H1 (cell line): ENCODE measurements around the gene DSG4. TPM values are rescaled to one million over a fixed set of nuclear protein-coding genes. Genes with fewer than 3 reads are reported as not detected.
A peak's percentile ranks its signal among the peaks of the same experiment; 100 is the strongest.

Source experiments
- CTCF ChIA-PET: fragments of 300-600 bp; sonication (Branson Sonifier 250); formaldehyde crosslinking; loops from one replicate; lab custom pipeline; 2021; ENCODE audit not compliant: partially characterized antibody; lab: Charles Lee
- POLR2A ChIA-PET: fragments of 300-600 bp; sonication (Branson Sonifier 250); formaldehyde crosslinking; loops from one replicate; lab custom pipeline; 2021; ENCODE audit warnings: inconsistent platforms; ENCODE audit not compliant: partially characterized antibody; lab: Charles Lee
- DNase-seq, 2 experiments: peaks; one replicate each; pipeline versions ENCODE4 v3.0.0 to v3.0.0-alpha.2; 2010 to 2022; ENCODE audit warnings: low spot score in 2 of 2, low read depth in 1 of 2, mixed read lengths in 1 of 2
- FAIRE-seq: peaks from 2 replicates; lab custom pipeline; 2011; peaks lifted over from hg19 to GRCh38; lab: Jason Lieb, UNC
- H2AFZ ChIP-seq: 2 replicates; pipeline ENCODE4 v1.8.1; 2012; ENCODE audit warnings: low read length, inconsistent platforms
- H2AK5ac ChIP-seq: 2 replicates; pipeline ENCODE4 v1.6.1; 2013; ENCODE audit warnings: low read depth, low read length
- H2BK120ac ChIP-seq: replicated peaks from 2 replicates; pipeline ENCODE3; 2013; ENCODE audit warnings: low read depth, low read length, inconsistent platforms
- H2BK12ac ChIP-seq: 2 replicates; pipeline ENCODE4 v1.6.1; 2013; ENCODE audit warnings: low read depth, low read length
- H2BK15ac ChIP-seq: 2 replicates; pipeline ENCODE4 v1.6.1; 2013; ENCODE audit warnings: low read length
- H2BK20ac ChIP-seq: 2 replicates; pipeline ENCODE4 v1.6.1; 2013; ENCODE audit warnings: low read length
- H2BK5ac ChIP-seq: 2 replicates; pipeline ENCODE4 v1.6.1; 2013; ENCODE audit warnings: low read depth, low read length
- H3K14ac ChIP-seq: 2 replicates; pipeline ENCODE4 v1.6.1; 2013; ENCODE audit warnings: inconsistent platforms; ENCODE audit not compliant: insufficient read length
- H3K18ac ChIP-seq: 2 replicates; pipeline ENCODE4 v1.6.1; 2013; ENCODE audit warnings: low read length; ENCODE audit errors: extremely low read depth
- H3K23ac ChIP-seq: 2 replicates; pipeline ENCODE4 v1.6.1; 2013; ENCODE audit warnings: inconsistent platforms; ENCODE audit not compliant: insufficient read length
- H3K23me2 ChIP-seq: 2 replicates; pipeline ENCODE4 v1.6.1; 2013; ENCODE audit warnings: low read depth, low read length
- H3K27ac ChIP-seq: 2 replicates; pipeline ENCODE4 v1.6.1; 2011; ENCODE audit warnings: low read depth, low read length, inconsistent platforms
- H3K27me3 ChIP-seq, 4 experiments: replicated peaks in 1 of 4; 1 replicate in 1 of 4; 2 replicates in 3 of 4; pipeline versions ENCODE4 v1.6.1 to v1.8.1; 2011 to 2013; ENCODE audit warnings: low read length in 3 of 4, mild to moderate bottlenecking in 3 of 4, inconsistent platforms in 2 of 4, mixed read lengths in 2 of 4, moderate library complexity in 1 of 4; ENCODE audit not compliant: control insufficient read depth in 3 of 4, insufficient read depth in 3 of 4; ENCODE audit errors: extremely low read depth in 1 of 4
- H3K36me3 ChIP-seq, 4 experiments: 2 replicates each; pipeline versions ENCODE4 v1.6.1 to v1.8.1; 2011 to 2013; ENCODE audit warnings: mild to moderate bottlenecking in 4 of 4, low read length in 3 of 4, moderate library complexity in 2 of 4, control low read depth in 1 of 4, inconsistent platforms in 1 of 4; ENCODE audit not compliant: insufficient read depth in 4 of 4, control insufficient read depth in 2 of 4
- H3K4ac ChIP-seq: replicated peaks from 2 replicates; pipeline ENCODE3; 2013; ENCODE audit warnings: low read length, low read depth, mixed read lengths, inconsistent platforms; ENCODE audit not compliant: insufficient read length
- H3K4me1 ChIP-seq, 4 experiments: replicated peaks in 1 of 4; 1 replicate in 1 of 4; 2 replicates in 3 of 4; pipeline versions ENCODE4 v1.6.1 to v1.8.1; 2011 to 2013; ENCODE audit warnings: low read length in 3 of 4, inconsistent platforms in 2 of 4, mixed read lengths in 1 of 4; ENCODE audit not compliant: insufficient read depth in 4 of 4, control insufficient read depth in 3 of 4
- H3K4me2 ChIP-seq, 2 experiments: 2 replicates each; pipeline versions ENCODE4 v1.6.1 to v1.8.1; 2011 to 2013; ENCODE audit warnings: low read depth in 2 of 2, low read length in 2 of 2, control low read depth in 1 of 2, inconsistent platforms in 1 of 2, mild to moderate bottlenecking in 1 of 2; ENCODE audit not compliant: insufficient read depth in 1 of 2
- H3K4me3 ChIP-seq, 4 experiments: fragments of 200-600, 300-600 bp in 1 of 4; sonication (generic), shearing (Covaris generic), sonication (Bioruptor Twin) in 1 of 4; 2 replicates each; pipeline versions ENCODE4 v1.5.1 to v1.8.1; 2011 to 2016; ENCODE audit warnings: low read length in 4 of 4, low read depth in 3 of 4, control low read depth in 2 of 4, inconsistent platforms in 2 of 4, mild to moderate bottlenecking in 2 of 4, mixed read lengths in 1 of 4, moderate library complexity in 1 of 4; ENCODE audit not compliant: insufficient read depth in 2 of 4; ENCODE audit errors: extremely low read depth in 1 of 4
- H3K56ac ChIP-seq: replicated peaks from 2 replicates; pipeline ENCODE3; 2013; ENCODE audit warnings: low read depth, mild to moderate bottlenecking, mixed read lengths, low read length, inconsistent platforms; ENCODE audit not compliant: insufficient read length
- H3K79me1 ChIP-seq: 2 replicates; pipeline ENCODE4 v1.6.1; 2013; ENCODE audit warnings: low read depth, low read length, control low read depth
- H3K79me2 ChIP-seq, 2 experiments: 2 replicates each; pipeline versions ENCODE4 v1.6.1 to v1.8.1; 2012 to 2013; ENCODE audit warnings: low read length in 2 of 2, mild to moderate bottlenecking in 2 of 2, inconsistent platforms in 1 of 2; ENCODE audit not compliant: insufficient read depth in 2 of 2, control insufficient read depth in 1 of 2
- H3K9ac ChIP-seq, 4 experiments: replicated peaks in 1 of 4; 1 replicate in 1 of 4; 2 replicates in 3 of 4; pipeline versions ENCODE4 v1.6.1 to v1.8.1; 2011 to 2013; ENCODE audit warnings: low read depth in 3 of 4, low read length in 3 of 4, control low read depth in 2 of 4, mild to moderate bottlenecking in 2 of 4, moderate library complexity in 2 of 4, inconsistent platforms in 1 of 4; ENCODE audit errors: extremely low read depth in 1 of 4
- H3K9me3 ChIP-seq, 2 experiments: 2 replicates each; pipeline versions ENCODE4 v1.6.1 to v1.8.1; 2012 to 2013; ENCODE audit warnings: mild to moderate bottlenecking in 2 of 2, moderate library complexity in 2 of 2, control low read depth in 1 of 2, inconsistent platforms in 1 of 2, low read depth in 1 of 2, low read length in 1 of 2, mixed read lengths in 1 of 2; ENCODE audit not compliant: insufficient read depth in 2 of 2
- H4K20me1 ChIP-seq, 2 experiments: replicated peaks in 1 of 2; 2 replicates each; pipeline versions ENCODE3 to v1.8.1; 2011 to 2013; ENCODE audit warnings: inconsistent platforms in 2 of 2, low read length in 2 of 2, mild to moderate bottlenecking in 1 of 2; ENCODE audit not compliant: insufficient read depth in 2 of 2, control insufficient read depth in 1 of 2
- H4K5ac ChIP-seq: 2 replicates; pipeline ENCODE4 v1.6.1; 2013; ENCODE audit warnings: low read length, low read depth, mixed read lengths, inconsistent platforms; ENCODE audit not compliant: insufficient read length
- H4K8ac ChIP-seq: 2 replicates; pipeline ENCODE4 v1.8.0; 2013; ENCODE audit warnings: mild to moderate bottlenecking, moderate library complexity, low read length, inconsistent platforms; ENCODE audit not compliant: insufficient read depth; ENCODE audit errors: extremely low read depth
- H4K91ac ChIP-seq: replicated peaks from 2 replicates; pipeline ENCODE3; 2013; ENCODE audit warnings: low read length, mixed read lengths, inconsistent platforms; ENCODE audit not compliant: insufficient read length
- RBBP5 ChIP-seq: IDR thresholded peaks from 2 replicates; pipeline ENCODE4 v1.7.1; 2012; ENCODE audit warnings: low read depth, mild to moderate bottlenecking, inconsistent platforms, low read length, moderate library complexity, borderline replicate concordance
- SUZ12 ChIP-seq: fragments of 200-600 bp; sonication (generic); IDR thresholded peaks from 2 replicates; pipeline ENCODE4 v1.6.1; 2012; ENCODE audit warnings: mild to moderate bottlenecking, inconsistent platforms, low read length, moderate library complexity, mixed read lengths
- WGBS, 2 experiments: shearing (Covaris generic) in 1 of 2; methylation state at CpG; one replicate each; pipeline versions ENCODE4 v1.1.6 to v1.1.7; 2013 to 2015; ENCODE audit warnings: low lambda C conversion rate in 2 of 2, mixed read lengths in 2 of 2, inconsistent platforms in 1 of 2, low coverage in 1 of 2, missing lambda C conversion rate in 1 of 2; ENCODE audit not compliant: insufficient replicate concordance in 2 of 2, insufficient coverage in 1 of 2, insufficient read length in 1 of 2; ENCODE audit errors: extremely low coverage in 1 of 2, missing lambda C conversion rate in 1 of 2; 5-methylcytosine and 5-hydroxymethylcytosine counted together
- polyA plus RNA-seq, 7 experiments: library from polyadenylated mRNA; depleted of rRNA in 3 of 7; stranded (reverse) in 5 of 7; unstranded in 2 of 7; fragments of >200 nt in 5 of 7; fragments of 200-250 nt in 2 of 7; gene quantifications; 1 replicate in 5 of 7; 2 replicates in 1 of 7; 4 replicates in 1 of 7; pipeline versions ENCODE4 v1.2.1 to v1.2.3, GENCODE V29; 2011 to 2013; ENCODE audit warnings: missing spikeins in 2 of 7, mixed read lengths in 2 of 7
- total RNA-seq: library from RNA; stranded (reverse); fragmentation: NEBNext Ultra II Directional; extraction: Animal tissue kit (Norgen Biotek cat#: 25700); gene quantifications from 2 replicates; pipeline ENCODE4 v1.2.1, GENCODE V29; 2021

DSG4 gene
- total and polyA plus RNA-seq, 2 of the 8 experiments (the other 6 are each of a cell fraction or from before 2014, with no cell fraction given) = not detected

DNA sequence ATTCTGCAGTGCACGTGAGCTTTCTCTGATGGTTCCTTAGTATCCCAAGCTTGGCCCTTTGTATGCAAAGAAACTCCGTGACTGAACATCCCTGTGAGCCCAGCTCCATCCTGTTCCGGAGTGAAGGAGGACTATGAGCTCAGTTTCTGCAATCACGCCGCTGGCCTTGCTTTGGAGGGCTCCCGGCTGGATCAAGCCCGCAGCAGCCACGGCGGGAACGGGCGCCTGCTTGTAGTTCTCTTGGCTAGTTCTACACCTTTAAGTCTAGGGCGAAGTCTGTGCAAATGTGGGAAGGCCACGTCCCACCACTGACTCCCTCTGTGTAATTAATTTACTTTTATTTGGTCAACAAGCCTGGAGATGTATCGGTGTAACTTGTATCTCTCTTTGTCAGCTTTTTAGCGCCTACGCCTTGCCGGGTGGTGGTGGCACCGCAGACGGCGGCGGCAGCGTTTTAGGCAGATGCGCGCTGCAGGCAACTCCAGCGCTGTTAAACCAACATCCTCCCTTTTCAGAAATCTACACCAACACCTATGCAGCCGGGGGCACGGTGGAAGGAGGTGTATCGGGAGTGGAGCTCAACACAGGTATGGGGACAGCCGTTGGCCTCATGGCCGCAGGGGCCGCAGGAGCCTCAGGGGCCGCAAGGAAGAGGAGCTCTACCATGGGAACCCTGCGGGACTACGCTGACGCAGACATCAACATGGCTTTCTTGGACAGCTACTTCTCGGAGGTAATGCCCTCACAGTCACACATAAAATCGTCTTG lies 34.3 kb downstream of the DSG4 start:
- no peaks in the 10 kb centered on the region for H3K27me3 ChIP-seq
- peak overlapping the region; percentile 88 for H2AFZ ChIP-seq
- WGBS, 2 experiments = 90% methylated on average over 37 of the region's 37 CpGs; no CpG with 5 or more reads in 1 of the 2 experiments
- no peak overlapping the region for H3K18ac ChIP-seq
- H4K8ac ChIP-seq = peak overlapping the region; percentile 63; the same call in 1 of the 2 replicates
- H2AK5ac ChIP-seq = no peak overlapping the region
- H2BK12ac ChIP-seq = no peak overlapping the region
- no peaks in the 10 kb centered on the region for H3K23me2 ChIP-seq
- H3K36me3 ChIP-seq = no peaks in the 10 kb centered on the region
- H3K4me1 ChIP-seq = no peaks in the 10 kb centered on the region
- no peak overlapping the region for H4K5ac ChIP-seq
- no peak overlapping the region for H3K4me3 ChIP-seq
- 0 out of 2 replicates have a peak overlapping the region, but pooled peaks have one; percentile 22 for H2BK20ac ChIP-seq
- H4K91ac ChIP-seq = no peak overlapping the region
- H4K20me1 ChIP-seq = no peaks in the 10 kb centered on the region
- ChIA-PET CTCF (interaction anchor here (1.0 to 1.3 kb wide), 3 partner anchors 14 to 412 kb away, joined by 3 to 6 read pairs (median 4); no protein-coding TSS in a partner anchor), POLR2A (interaction anchor here (0.5 to 1.1 kb wide), 2 partner anchors 110 to 147 kb away, joined by 3 read pairs; no protein-coding TSS in a partner anchor)
- H3K23ac ChIP-seq = no peak overlapping the region
- H3K56ac ChIP-seq = no peak overlapping the region
- no peaks in the 10 kb centered on the region for H3K9me3 ChIP-seq
- H3K79me2 ChIP-seq = no peaks in the 10 kb centered on the region
- H3K27ac ChIP-seq = no peak overlapping the region
- H3K4me2 ChIP-seq = no peak overlapping the region
- H2BK120ac ChIP-seq = no peak overlapping the region
- H3K4ac ChIP-seq = no peak overlapping the region
- peak overlapping the region in 1 of 4 experiments; percentile 10; a peak in 1 of 7 replicates for H3K9ac ChIP-seq
- no peak for FAIRE-seq
- H2BK5ac ChIP-seq = no peak overlapping the region
- H3K14ac ChIP-seq = no peak overlapping the region
- no peak overlapping the region for H2BK15ac ChIP-seq
- H3K79me1 ChIP-seq = no peaks in the 10 kb centered on the region
- DNase-seq = no peak
- TF ChIP-seq SUZ12 (no peak), RBBP5 (no peak)
